ENCODE results near the gene SACS.

DNA sequence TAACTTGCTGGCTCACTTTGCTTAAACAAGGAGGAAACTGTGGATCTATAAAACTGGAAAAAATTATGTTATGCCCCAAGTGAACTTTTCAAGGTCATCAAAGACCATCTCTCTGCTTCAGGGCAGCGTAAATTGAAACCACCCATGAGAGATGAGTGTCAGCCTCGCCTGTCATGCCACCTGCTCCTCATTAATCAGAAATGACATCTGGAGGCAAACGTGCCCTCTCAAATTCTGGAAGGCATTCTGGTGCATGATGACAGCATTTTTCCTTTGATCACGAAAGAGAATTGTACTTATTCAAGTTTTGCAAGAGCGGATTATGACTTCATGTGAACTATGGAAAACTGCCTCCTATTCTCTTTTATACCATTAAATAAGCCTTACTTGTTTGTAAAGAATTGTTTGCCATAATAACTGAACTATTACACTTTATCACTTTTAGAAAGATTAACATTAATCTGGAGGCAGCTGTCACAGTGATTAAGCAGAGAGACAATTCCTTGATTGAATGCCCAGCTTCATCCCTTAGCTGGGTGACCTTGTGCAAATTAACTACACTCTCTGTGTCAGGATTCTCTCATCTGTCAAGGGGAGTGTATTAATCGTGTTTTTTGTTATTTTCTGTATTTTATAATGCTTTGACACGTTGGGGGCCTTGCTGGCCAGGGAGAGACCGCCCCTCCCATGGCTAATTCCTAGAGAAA lies 17.0 kb upstream of the SACS start:
- TF ChIP-seq, protein P1, sequence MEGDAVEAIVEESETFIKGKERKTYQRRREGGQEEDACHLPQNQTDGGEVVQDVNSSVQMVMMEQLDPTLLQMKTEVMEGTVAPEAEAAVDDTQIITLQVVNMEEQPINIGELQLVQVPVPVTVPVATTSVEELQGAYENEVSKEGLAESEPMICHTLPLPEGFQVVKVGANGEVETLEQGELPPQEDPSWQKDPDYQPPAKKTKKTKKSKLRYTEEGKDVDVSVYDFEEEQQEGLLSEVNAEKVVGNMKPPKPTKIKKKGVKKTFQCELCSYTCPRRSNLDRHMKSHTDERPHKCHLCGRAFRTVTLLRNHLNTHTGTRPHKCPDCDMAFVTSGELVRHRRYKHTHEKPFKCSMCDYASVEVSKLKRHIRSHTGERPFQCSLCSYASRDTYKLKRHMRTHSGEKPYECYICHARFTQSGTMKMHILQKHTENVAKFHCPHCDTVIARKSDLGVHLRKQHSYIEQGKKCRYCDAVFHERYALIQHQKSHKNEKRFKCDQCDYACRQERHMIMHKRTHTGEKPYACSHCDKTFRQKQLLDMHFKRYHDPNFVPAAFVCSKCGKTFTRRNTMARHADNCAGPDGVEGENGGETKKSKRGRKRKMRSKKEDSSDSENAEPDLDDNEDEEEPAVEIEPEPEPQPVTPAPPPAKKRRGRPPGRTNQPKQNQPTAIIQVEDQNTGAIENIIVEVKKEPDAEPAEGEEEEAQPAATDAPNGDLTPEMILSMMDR (IDR thresholded peaks at IDR 0.05; ENCODE audit: poor library complexity), result no peak
- TF ChIP-seq EZH2 (IDR thresholded peaks at IDR 0.05; ENCODE audit: borderline replicate concordance) (no peak), EZH2phosphoT487 (IDR thresholded peaks at IDR 0.05; ENCODE audit: low read depth, severe bottlenecking, unreplicated experiment) (no peak)

Measured in hepatocyte (in vitro differentiated cells).